Lower leg skin (tissue), 4 donors: ENCODE data around the gene SCGB1D1. TPM values are rescaled to one million over a fixed set of nuclear protein-coding genes. Genes with fewer than 3 reads are reported as not detected.

Experiments used
- DNase-seq, 2 donors: peaks; one replicate each; pipeline ENCODE4 v3.0.0-alpha.2; 2019; ENCODE audit warnings: low spot score in 2 of 2
- H3K4me3 ChIP-seq: fragments of 200-600 bp; sonication (generic); 2 replicates; pipeline ENCODE4 v1.5.1; 2017; ENCODE audit warnings: mild to moderate bottlenecking, low read depth; ENCODE audit not compliant: poor library complexity, severe bottlenecking
- POLR2A ChIP-seq, 2 donors: fragments of 450-650 bp; IDR thresholded peaks; one replicate each; pipeline ENCODE4 v1.6.1; 2016 to 2017; ENCODE audit warnings: antibody characterized with exemption in 2 of 2, mild to moderate bottlenecking in 1 of 2, moderate library complexity in 1 of 2
- WGBS, 2 donors: methylation state at CpG; one replicate each; pipeline ENCODE4 v1.1.5; 2018; 5-methylcytosine and 5-hydroxymethylcytosine counted together
- intact Hi-C: fragments of 100-400 bp; cut with DNase I; formaldehyde crosslinking; loops from one replicate; pipeline ENCODE4 v1.15.0; 2023; ENCODE audit warnings: low total_unique reads
- total RNA-seq, 4 donors: library from RNA; depleted of rRNA; stranded (reverse); fragments of >200 nt; gene quantifications; one replicate each; pipeline ENCODE4 v1.1.0, GENCODE V29; 2016
- TF ChIP-seq, protein P1 (sequence below), 3 donors: fragments of 450-650 bp; IDR thresholded peaks; one replicate each; pipeline ENCODE4 v1.5.1; 2016; ENCODE audit warnings: antibody characterized with exemption in 3 of 3, mild to moderate bottlenecking in 3 of 3, moderate library complexity in 2 of 3

The SCGB1D1 gene
- total RNA-seq, 4 donors from 2014 or later, result not detected

DNA sequence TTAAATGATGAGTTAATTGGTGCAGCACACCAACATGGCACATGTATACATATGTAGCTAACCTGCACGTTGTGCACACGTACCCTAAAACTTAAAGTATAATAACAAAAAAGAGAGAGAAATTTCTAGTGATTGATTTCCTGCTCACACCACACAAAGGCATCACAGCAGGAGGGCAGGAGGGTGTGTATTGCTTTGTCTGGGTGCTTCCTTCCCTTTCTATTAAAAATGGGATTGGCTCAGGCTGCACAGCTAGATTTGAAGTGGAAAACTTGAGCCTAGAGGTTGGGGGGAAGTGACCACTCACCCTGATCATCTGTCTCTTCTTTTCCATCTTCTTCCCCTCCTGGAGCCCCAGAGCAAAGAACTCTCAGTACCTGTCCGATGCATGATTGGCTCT is 51.1 kb downstream of the SCGB1D1 start:
- no peak for TF ChIP-seq POLR2A (IDR thresholded peaks at IDR 0.05)
- TF ChIP-seq, protein P1, sequence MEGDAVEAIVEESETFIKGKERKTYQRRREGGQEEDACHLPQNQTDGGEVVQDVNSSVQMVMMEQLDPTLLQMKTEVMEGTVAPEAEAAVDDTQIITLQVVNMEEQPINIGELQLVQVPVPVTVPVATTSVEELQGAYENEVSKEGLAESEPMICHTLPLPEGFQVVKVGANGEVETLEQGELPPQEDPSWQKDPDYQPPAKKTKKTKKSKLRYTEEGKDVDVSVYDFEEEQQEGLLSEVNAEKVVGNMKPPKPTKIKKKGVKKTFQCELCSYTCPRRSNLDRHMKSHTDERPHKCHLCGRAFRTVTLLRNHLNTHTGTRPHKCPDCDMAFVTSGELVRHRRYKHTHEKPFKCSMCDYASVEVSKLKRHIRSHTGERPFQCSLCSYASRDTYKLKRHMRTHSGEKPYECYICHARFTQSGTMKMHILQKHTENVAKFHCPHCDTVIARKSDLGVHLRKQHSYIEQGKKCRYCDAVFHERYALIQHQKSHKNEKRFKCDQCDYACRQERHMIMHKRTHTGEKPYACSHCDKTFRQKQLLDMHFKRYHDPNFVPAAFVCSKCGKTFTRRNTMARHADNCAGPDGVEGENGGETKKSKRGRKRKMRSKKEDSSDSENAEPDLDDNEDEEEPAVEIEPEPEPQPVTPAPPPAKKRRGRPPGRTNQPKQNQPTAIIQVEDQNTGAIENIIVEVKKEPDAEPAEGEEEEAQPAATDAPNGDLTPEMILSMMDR (IDR thresholded peaks at IDR 0.05), result no peak
- no peak for DNase-seq
- WGBS, 2 donors, result 90% methylated on average over 3 of the region's 3 CpGs
- no peak overlapping the region for H3K4me3 ChIP-seq
- intact Hi-C loops, result no loop called here

DNA sequence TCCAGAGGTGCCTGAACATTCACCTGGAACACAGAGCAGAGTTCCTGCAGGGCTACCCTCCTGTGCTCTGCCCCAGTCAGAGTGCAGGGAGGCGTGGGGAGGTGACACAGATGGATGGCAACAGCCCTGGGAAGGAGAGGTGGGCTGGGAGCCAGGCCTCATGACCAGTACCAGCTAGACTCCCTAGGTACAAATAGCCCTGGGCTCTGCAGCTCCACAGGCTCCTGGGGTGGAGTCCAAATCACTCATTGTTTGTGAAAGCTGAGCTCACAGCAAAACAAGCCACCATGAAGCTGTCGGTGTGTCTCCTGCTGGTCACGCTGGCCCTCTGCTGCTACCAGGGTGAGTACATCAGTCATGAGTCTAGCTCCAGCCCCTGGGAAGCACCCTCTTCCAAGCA is 52.0 kb downstream of the SCGB1D1 start, which contains the start of gene SCGB1D2:
Gene SCGB1D2, plus strand, starts transcription at position 219 of the 400 bp plus-strand sequence. Its CDS starts 69 bp downstream, at position 288.
- WGBS, 2 donors, result 19 to 22% methylated on average over 3 of the region's 3 CpGs
- intact Hi-C loops, result no loop called here
- TF ChIP-seq, protein P1 (IDR thresholded peaks at IDR 0.05), result no peak
- no peak for TF ChIP-seq POLR2A (IDR thresholded peaks at IDR 0.05)
- peak in 1 of 2 donors; percentile 34 for DNase-seq
- no peak within 1 kb of the TSS for H3K4me3 ChIP-seq

Other genes starting within 250 kb of the SCGB1D1 start
- gene BEST1, start 239.9 kb upstream of the SCGB1D1 start, total RNA-seq, result 1 to 10 TPM in 3 of 4 donors, under 1 TPM in 1; 0.89 to 2.8 (median 1.5) TPM
- gene FTH1, start 222.6 kb upstream of the SCGB1D1 start, total RNA-seq, result 1,000 to 10,000 TPM in 1 of 4 donors, 100 to 1,000 TPM in 3; 583 to 1,081 (median 634) TPM
- gene INCENP, start 66.2 kb upstream of the SCGB1D1 start, total RNA-seq, result 10 to 100 TPM; 17.5 to 30.7 (median 26.4) TPM
- 10 to 100 TPM in 1 of 4 donors, 1 to 10 TPM in 3; 4.6 to 14.4 (median 5.7) TPM for gene SCGB2A1, start 18.5 kb downstream of the SCGB1D1 start, total RNA-seq
- gene SCGB1D2, start 52.0 kb downstream of the SCGB1D1 start, total RNA-seq, result 1,000 to 10,000 TPM in 1 of 4 donors, 100 to 1,000 TPM in 3; 100 to 1,012 (median 470) TPM
- gene SCGB2A2, start 79.9 kb downstream of the SCGB1D1 start, total RNA-seq, result 1,000 to 10,000 TPM in 2 of 4 donors, 100 to 1,000 TPM in 2; 410 to 1,440 (median 953) TPM
- not detected for gene SCGB1D4, start 108.9 kb downstream of the SCGB1D1 start, total RNA-seq
- 10 to 100 TPM in 1 of 4 donors, 1 to 10 TPM in 2, under 1 TPM in 1; 0.38 to 12.6 (median 2.8) TPM for gene ASRGL1, start 147.2 kb downstream of the SCGB1D1 start, total RNA-seq
- not detected for gene SCGB1A1, start 228.8 kb downstream of the SCGB1D1 start, total RNA-seq